DMS 273 (cell line): Measurements from ENCODE around the gene SSH3.
A peak's percentile ranks its signal among the peaks of the same experiment; 100 is the strongest.
"Not testable (repeated sequence)": the region's sequence is repeated elsewhere in the genome, so short reads cannot be mapped to it uniquely, and the experiment has no call there.

Experiments
- DNase-seq: peaks from one replicate; lab custom pipeline; 2025; ENCODE audit not compliant: unreplicated experiment; lab: John Stamatoyannopoulos, UW

SSH3 gene

GRCh38 chr11:67310246-67311050 lies 7.1 kb downstream of the SSH3 start:
- DNase-seq: no peak

DNA sequence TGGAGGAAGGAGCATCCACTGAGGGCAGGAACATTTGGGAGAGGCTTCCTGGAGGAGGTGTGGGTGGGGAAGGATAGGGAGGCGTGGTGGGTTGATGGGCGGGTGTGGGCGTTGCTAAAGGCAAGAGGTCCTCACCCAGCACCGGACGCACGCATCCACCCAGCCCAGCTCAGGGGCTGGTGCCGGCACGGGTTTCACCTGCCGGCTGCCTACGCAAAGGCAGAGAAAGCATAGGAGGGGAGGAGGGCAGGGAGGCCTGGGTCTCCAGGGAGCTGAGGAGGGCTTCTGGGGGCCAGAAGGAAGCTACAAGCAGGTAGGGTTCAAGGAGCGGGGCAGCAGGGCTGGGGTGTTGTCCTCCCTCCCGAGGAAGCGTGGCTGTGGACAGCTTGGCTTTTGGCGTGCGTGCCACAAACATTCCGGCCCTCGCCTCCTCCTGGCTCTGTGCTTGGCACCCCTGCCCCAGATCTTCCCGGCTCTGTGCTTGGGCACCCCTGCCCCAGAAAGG lies 7.8 kb downstream of the SSH3 start:
- no peak for DNase-seq

- DNase-seq: no peak
Observed at GRCh38 chr11:67311556-67312082, 8.3 kb downstream of the SSH3 start.

DNA sequence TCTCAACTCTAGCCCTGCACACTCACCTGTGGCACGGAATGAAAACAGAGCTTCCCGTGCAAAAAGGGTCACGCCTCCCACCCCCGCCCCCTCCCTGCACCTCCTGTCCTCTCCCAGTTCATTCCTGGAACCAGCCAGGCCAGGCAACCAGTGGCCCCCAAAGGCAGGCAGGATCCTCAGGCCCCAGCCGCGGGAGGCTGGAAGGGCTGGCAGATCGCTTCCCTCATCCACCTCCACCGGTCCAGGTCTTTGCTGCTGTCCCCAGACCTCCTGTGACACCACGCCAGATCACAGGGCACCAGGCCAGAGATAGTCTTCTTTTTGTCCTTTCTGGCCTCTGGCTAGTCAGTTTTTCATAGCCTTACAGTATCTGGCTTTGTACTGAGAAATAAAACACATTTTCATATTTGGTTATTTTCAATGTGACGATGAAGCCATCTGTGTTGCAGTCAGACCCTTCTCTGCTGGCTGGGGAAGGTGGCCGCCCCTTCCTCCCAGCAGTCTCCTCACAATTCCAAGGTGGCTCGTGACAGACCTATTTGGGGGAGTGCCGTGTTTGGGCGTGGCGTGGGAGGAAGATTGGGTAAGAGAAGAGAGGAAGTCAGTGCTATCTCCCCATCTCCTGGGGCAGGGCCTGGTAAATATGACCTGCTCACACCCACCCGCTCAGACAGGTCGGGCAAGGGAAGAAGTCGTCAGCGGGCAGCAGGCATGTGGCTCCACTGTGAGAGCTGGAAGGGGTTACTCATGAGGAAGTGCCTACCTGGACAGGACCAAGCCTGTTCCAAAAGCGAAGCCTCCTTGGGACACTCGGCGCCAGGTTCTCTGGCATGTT lies 9.1 kb downstream of the SSH3 start:
- DNase-seq: no peak

- DNase-seq: no peak
Observed at GRCh38 chr11:67313125-67313890, 10.0 kb downstream of the SSH3 start.

DNA sequence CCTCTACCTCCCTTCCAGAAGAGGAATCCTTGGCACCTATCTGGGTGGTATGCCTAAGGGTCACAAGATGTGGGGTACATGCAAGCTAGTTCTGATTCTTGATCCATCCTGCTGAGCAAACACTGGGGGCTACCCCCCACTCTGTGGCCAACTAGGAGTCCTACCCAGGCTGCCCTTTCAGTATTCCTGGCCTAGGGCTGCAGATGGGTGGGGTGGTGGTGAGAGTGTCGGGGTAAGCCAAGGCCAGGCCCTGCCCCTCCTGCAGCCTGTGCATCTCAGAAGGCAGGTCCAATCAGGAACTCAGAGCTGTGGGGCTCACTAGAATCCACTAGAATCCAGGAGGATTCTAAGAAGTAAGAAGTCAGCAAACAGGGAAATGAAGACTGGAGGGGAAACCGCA lies 10.9 kb downstream of the SSH3 start:
- no peak for DNase-seq

DNA sequence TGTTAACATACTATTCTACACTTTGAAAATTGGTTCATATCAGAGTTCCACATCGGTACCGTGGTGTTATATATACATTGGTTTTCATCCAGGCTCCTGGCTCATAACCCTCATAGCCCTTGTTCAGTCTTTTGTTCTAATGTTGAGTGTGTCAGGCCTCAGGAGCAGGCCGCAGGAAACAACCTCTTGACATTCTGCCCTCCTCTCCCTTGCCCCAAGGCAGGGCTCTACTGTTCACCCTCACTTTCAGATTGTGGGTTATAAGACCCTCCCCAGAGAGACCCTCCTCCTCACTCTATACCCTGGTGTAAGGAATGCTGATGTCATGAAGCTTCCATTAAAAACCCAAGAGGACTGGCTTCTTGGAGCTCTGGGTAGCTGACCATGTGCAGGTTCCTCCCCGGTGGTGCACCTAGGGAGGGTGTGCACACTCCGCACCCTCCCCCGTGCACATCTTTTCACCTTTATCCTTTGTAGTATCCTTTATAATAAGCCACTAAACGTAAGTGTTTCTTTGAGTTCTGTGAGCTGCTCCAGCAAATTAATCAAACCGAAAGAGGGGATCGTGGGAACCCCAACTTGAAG lies 12.1 kb downstream of the SSH3 start:
- DNase-seq: no peak

GRCh38 chr11:67316882-67317204 lies 13.5 kb downstream of the SSH3 start:
- no peak for DNase-seq

DNA sequence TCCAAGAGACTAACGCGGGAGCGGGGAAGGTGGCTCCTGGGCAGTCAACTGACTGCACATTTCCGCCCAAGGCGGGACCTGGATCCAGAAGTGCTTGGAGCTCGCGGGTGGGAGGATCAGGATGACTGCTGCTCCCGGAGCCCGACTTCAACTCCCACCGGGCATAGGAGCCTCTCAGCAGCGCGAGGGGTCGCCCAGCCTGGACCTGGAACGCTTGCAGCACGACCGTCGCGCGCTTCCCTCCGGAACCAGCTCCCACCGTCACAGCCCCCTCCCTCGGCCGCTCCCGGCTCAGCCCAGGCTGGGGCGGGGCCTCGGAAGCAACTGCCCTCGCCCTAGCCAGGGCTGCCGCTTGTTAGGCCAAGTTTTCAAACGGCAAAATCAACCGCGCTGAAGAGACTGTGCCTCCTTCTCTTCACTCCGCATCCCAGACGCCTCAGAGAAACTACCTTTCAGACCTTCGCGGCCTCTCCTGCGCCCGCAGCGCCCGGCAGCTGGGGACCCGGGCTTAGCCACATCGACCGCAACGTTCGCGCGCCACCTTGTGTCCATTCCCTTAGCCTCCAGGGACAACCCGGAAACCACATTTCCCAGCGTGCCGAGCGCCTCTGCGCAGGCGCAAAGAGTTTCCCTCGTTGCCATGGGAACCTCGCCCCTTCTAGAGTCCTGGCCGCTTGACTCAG lies 14.0 kb downstream of the SSH3 start:
- DNase-seq: peak; percentile 98

DNA sequence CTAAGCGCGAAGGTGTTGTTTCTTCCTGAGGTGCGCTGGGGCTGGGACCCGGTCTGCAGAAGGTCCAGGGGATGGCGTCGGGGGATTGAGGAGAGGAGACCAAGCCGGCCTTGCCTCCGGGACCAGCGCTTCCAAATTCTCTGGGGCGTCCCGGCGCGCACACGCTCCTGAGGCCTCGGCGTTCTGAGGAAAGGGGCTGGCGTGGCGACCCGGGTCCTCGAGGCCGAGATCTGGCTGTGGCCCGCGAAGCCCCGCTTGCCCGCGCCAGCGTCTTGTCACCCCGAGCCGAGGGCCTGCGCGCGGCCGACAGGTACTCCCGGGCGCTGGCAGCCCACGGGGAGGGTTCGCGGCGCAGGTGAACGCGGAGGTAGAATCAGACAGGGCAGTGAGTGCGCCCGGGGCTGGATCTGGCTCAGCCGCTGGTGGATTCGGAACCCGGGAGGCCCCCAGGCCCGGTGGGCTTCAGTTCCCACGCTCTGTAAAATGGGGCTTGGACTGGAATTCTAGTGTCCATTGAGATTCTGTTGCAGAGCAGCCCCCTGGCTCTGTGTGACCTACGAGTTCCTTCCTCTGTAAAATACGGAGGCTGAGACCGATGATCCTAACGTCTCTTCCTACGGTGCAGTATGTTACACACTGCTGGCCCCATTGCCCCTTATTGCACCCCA lies 14.7 kb downstream of the SSH3 start:
- DNase-seq: no peak

DNA sequence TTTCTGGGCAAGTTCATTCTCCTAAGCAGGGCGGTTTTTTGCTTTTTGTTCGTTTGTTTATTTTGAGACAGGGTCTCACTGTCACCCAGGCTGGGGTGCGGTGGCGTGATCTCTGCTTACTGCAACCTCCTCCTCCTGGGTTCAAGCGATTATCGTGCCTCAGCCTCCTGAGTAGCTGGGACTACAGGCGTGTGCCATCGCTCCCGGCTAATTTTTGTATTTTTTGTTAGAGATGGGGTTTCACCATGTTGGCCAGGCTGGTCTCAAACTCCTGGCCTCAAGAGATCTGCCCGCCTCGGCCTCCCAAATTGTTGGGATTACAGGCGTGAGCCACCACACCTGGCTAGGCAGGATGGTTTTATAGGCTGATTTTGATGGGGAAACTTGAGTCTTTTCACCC lies 15.5 kb downstream of the SSH3 start:
- DNase-seq: not testable (repeated sequence)

DNA sequence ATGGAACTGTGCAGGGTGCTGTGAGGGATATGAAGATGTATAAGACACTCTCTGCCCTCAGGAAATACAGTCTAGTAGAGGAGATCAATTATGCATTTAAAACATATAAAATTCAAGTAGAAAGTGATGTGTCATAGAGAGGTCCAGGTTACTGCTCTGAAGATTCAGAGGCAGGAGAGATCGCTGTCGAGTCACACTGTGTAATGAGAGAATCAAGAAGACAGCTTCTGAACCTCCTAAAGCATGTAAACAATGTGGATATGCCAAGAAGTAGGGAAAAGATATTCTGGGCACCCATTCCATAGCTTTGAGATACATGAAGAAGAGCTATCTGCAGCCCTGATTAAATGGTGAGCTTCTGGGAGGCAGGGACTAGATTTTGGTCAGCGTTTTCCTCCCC lies 16.7 kb downstream of the SSH3 start:
- DNase-seq: no peak

DNA sequence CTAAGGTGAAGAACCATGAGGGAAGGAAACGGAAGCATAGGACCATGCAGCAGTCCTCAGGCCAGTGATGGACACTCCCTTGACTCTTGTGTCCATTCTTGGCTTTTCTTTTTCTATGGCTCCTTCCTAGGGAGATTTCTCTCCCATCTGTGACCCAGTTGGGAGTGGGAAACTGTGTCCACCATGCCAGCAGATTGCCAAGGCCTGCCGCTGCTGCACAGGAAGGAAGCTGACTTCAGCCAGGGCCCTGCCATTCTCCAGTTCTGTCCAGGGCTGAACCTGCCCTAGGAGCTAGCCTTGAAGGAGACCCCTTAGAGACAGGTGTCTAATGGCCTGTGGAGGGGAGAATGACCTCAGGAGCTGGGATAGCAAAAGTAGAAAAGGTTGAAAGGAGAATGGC lies 17.4 kb downstream of the SSH3 start:
- DNase-seq: no peak

GRCh38 chr11:67321313-67321871 lies 18.1 kb downstream of the SSH3 start:
- no peak for DNase-seq

GRCh38 chr11:67322049-67322448 lies 18.7 kb downstream of the SSH3 start:
- no peak for DNase-seq

DNA sequence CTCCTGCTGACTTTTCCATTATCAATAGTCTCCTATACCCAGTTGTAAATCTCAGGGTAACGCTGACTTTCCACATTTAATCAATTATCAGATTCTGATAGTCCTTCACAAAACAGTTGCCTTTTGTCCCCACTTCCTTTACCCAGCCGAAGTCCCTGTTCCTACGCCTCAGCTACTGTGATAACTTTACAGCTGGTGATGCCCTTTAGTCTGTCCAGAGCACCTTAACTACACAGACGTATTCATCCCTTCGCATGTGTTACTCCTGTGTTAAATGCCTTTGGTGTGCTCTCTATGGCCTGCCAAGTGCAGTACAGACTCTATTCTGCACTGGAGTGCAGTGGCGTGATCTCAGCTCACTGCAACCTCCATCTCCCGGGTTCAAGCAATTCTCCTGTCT lies 20.2 kb downstream of the SSH3 start:
- DNase-seq: no peak

DNA sequence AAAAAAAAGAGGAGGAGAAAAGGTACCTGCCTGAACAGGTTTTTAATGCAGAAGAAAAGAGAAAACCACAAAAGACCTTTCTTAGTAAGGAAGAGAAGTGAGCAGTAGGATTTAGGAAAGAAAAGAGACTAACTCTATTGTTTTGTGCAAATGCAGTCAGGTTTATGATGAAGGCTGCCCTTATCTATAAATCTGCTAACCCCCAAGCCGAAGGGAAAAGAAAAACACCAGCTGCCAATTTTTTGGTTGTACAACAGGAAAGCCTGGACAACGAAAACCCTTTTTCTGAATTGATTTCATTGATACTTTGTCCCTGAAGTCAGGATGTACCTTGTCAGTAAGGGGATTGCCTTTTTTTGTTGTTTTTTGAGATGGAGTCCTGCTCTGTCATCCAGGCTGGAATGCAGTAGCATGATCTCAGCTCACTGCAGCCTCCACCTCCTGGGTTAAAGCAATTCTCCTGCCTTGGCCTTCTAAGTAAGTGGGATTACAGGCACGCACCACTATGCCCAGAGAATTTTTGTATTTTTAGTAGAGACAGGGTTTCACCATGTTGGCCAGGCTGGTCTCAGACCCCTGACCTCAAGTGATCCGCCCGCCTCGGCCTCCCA lies 28.9 kb downstream of the SSH3 start:
- DNase-seq: peak; percentile 32

DNA sequence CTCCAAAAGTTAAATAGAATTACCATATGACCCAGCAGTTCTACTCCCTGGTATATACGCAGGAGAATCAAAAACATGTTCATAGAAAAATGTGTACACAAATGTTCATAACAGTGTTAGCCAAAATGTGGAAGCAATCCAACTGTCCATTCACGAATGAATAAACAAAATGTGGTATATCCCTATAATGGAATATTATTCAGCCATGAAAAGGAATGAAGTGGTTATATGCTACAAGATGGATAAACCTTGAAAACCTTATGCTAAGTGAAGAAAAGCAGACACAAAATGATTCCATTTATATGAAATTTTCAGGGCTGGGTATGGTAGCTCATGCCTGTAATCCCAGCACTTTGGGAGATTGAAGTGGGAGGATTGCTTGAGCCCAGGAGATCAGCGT lies 33.9 kb downstream of the SSH3 start:
- no peak for DNase-seq

DNA sequence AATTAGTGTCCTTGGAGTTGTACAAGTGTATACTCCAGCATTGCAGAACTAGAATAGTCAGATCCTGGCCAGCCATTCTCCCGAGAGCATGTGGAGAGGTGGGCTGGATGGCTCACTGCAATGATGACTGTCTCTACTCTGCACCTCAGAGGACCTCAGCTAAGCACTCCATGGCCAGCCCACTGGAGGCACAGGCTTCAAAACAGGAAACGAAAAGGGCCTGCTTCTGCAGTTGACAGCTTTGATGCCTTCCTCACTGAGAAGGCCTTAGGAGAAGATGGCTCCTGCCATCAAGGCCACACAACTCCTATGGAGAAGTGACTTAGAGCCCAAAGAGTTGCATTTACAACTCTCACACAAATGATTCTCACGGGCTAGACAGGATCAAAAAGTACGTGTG lies 40.9 kb downstream of the SSH3 start:
- DNase-seq: no peak
